ENCODE measurements around the gene LYRM4.

The LYRM4 gene

GRCh38 chr6:5285526-5285925 is 24.8 kb upstream of the LYRM4 start (continued):
- no peak for TF ChIP-seq ZNF677 (tag by site-specific recombination; IDR thresholded peaks at IDR 0.05)
- TF ChIP-seq ZNF354C (tag by site-specific recombination; IDR thresholded peaks at IDR 0.05; ENCODE audit: borderline replicate concordance, low read depth) = no peak
- no peak for TF ChIP-seq TRIM28 (IDR thresholded peaks at IDR 0.05; ENCODE audit: borderline replicate concordance, low read length)

GRCh38 chr6:5285081-5285480 is 24.3 kb upstream of the LYRM4 start:
- POLR2A ChIA-PET = no interaction called here
- peaks cover 2% of the 10 kb centered on the region; the same call in 1 of the 2 replicates for H3K4me1 ChIP-seq (ENCODE audit: control insufficient read depth, insufficient read depth, low read length)
- H3K27ac ChIP-seq (ENCODE audit: extremely low read depth, low read depth, low read length) = no peak overlapping the region
- H3K4me3 ChIP-seq (ENCODE audit: low read depth, low read length) = no peak overlapping the region
- no peaks in the 10 kb centered on the region for H3K9me3 ChIP-seq (ENCODE audit: control insufficient read depth, insufficient read depth, low read depth, low read length)
- no peaks in the 10 kb centered on the region for H3K36me3 ChIP-seq (ENCODE audit: control insufficient read depth in 2 of 2, insufficient read depth in 1 of 2, low read length in 2 of 2)
- TF ChIP-seq REPIN1 (tag by site-specific recombination; IDR thresholded peaks at IDR 0.05; ENCODE audit: low read depth) (no peak), SETDB1 (IDR thresholded peaks at IDR 0.05; ENCODE audit: insufficient read length, low read length) (no peak), KLF1 (tag by site-specific recombination; IDR thresholded peaks at IDR 0.05) (no peak), ZSCAN16 (tag by site-specific recombination; IDR thresholded peaks at IDR 0.05) (no peak), ZFHX2 (tag by site-specific recombination; conservative IDR thresholded peaks at IDR 0.05) (no peak), ZSCAN5A (tag by site-specific recombination; IDR thresholded peaks at IDR 0.05) (no peak), KLF8 (tag by site-specific recombination; IDR thresholded peaks at IDR 0.05) (no peak), ZNF140 (tag by site-specific recombination; IDR thresholded peaks at IDR 0.05) (no peak), ZNF362 (tag by site-specific recombination; IDR thresholded peaks at IDR 0.05) (no peak), ZNF792 (tag by site-specific recombination; IDR thresholded peaks at IDR 0.05) (no peak), ZNF660 (tag by site-specific recombination; IDR thresholded peaks at IDR 0.05) (no peak), IKZF3 (tag by site-specific recombination; IDR thresholded peaks at IDR 0.05) (no peak), REST (tag by site-specific recombination; IDR thresholded peaks at IDR 0.05) (no peak), AEBP2 (tag by site-specific recombination; IDR thresholded peaks at IDR 0.05; ENCODE audit: borderline replicate concordance) (no peak), ZNF266 (tag by site-specific recombination; IDR thresholded peaks at IDR 0.05; ENCODE audit: low read depth) (no peak)
- TF ChIP-seq, protein P1, sequence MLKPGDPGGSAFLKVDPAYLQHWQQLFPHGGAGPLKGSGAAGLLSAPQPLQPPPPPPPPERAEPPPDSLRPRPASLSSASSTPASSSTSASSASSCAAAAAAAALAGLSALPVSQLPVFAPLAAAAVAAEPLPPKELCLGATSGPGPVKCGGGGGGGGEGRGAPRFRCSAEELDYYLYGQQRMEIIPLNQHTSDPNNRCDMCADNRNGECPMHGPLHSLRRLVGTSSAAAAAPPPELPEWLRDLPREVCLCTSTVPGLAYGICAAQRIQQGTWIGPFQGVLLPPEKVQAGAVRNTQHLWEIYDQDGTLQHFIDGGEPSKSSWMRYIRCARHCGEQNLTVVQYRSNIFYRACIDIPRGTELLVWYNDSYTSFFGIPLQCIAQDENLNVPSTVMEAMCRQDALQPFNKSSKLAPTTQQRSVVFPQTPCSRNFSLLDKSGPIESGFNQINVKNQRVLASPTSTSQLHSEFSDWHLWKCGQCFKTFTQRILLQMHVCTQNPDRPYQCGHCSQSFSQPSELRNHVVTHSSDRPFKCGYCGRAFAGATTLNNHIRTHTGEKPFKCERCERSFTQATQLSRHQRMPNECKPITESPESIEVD (tag by site-specific recombination; IDR thresholded peaks at IDR 0.05) = no peak
- TF ChIP-seq, protein P2, sequence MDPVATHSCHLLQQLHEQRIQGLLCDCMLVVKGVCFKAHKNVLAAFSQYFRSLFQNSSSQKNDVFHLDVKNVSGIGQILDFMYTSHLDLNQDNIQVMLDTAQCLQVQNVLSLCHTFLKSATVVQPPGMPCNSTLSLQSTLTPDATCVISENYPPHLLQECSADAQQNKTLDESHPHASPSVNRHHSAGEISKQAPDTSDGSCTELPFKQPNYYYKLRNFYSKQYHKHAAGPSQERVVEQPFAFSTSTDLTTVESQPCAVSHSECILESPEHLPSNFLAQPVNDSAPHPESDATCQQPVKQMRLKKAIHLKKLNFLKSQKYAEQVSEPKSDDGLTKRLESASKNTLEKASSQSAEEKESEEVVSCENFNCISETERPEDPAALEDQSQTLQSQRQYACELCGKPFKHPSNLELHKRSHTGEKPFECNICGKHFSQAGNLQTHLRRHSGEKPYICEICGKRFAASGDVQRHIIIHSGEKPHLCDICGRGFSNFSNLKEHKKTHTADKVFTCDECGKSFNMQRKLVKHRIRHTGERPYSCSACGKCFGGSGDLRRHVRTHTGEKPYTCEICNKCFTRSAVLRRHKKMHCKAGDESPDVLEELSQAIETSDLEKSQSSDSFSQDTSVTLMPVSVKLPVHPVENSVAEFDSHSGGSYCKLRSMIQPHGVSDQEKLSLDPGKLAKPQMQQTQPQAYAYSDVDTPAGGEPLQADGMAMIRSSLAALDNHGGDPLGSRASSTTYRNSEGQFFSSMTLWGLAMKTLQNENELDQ (tag by site-specific recombination; IDR thresholded peaks at IDR 0.05; ENCODE audit: low read depth) = no peak
- CTCF ChIA-PET = interaction anchor here (0.6 to 1.7 kb wide), 3 partner anchors 10 to 19 kb away, joined by 3 to 5 read pairs (median 4); no protein-coding TSS in a partner anchor

Data from HEK293 (cell line).